Central memory CD8-positive, alpha-beta T cell (primary cell): ENCODE results near the gene ZNF319.

ENCODE experiments used
- ATAC-seq: fragments of 150-1000 bp; cut with Tn5 transposase; replicated peaks from 2 replicates; pipeline ENCODE4 v1.10.0; 2022; ENCODE audit warnings: mild to moderate bottlenecking, moderate FRiP score, moderate number of reproducible peaks; ENCODE audit not compliant: poor library complexity, severe bottlenecking; ENCODE audit errors: extremely low read depth
- DNase-seq, 2 donors: peaks; one replicate each; pipeline ENCODE4 v3.0.0; 2021; ENCODE audit warnings: low spot score in 2 of 2
- H3K27ac Mint-ChIP-seq: one replicate; pipeline ENCODE4 v1.8.0; 2022; ENCODE audit warnings: low read depth, mild to moderate bottlenecking, moderate library complexity, mixed read lengths
- H3K27me3 Mint-ChIP-seq: one replicate; pipeline ENCODE4 v1.8.0; 2022; ENCODE audit warnings: mixed read lengths
- H3K36me3 Mint-ChIP-seq: one replicate; pipeline ENCODE4 v1.8.0; 2022; ENCODE audit warnings: mild to moderate bottlenecking, moderate library complexity, mixed read lengths; ENCODE audit not compliant: insufficient read depth
- H3K4me1 Mint-ChIP-seq: one replicate; pipeline ENCODE4 v1.8.0; 2022; ENCODE audit warnings: mixed read lengths
- H3K4me3 Mint-ChIP-seq: one replicate; pipeline ENCODE4 v1.8.0; 2022; ENCODE audit warnings: mild to moderate bottlenecking, moderate library complexity, mixed read lengths
- H3K9me3 Mint-ChIP-seq: one replicate; pipeline ENCODE4 v1.8.0; 2022; ENCODE audit warnings: mixed read lengths

Gene ZNF319

GRCh38 chr16:57999971-58000705 is at the start of gene ZNF319:
Gene ZNF319, minus strand, starts transcription at chr16:58000672. Its CDS starts 2,407 bp downstream, at chr16:57998265.
- peaks cover 63% of the 10 kb centered on the region for H3K4me1 Mint-ChIP-seq
- DNase-seq = no peak

GRCh38 chr16:58049232-58050185 is 49.0 kb upstream of the ZNF319 start:
- Mint-ChIP-seq H3K27ac (no peak overlapping the region), H3K36me3 (no peaks in the 10 kb centered on the region), H3K27me3 (peaks cover 17% of the 10 kb centered on the region), H3K9me3 (no peaks in the 10 kb centered on the region), H3K4me1 (no peaks in the 10 kb centered on the region), H3K4me3 (no peak overlapping the region)
- DNase-seq (no peak), ATAC-seq (no peak)

More at GRCh38 chr16:57999971-58000705, at the start of gene ZNF319:
- ATAC-seq = peak; percentile 0
- Mint-ChIP-seq H3K27me3 (no peaks in the 10 kb centered on the region), H3K9me3 (no peaks in the 10 kb centered on the region), H3K4me3 (peak within 1 kb of the TSS; percentile 86), H3K27ac (peak within 1 kb of the TSS; percentile 63), H3K36me3 (peaks cover 43% of the 10 kb centered on the region)

- DNase-seq = no peak
- no peak overlapping the region for H3K4me3 Mint-ChIP-seq
- H3K36me3 Mint-ChIP-seq = no peaks in the 10 kb centered on the region
- H3K27me3 Mint-ChIP-seq = peaks cover 17% of the 10 kb centered on the region
- no peak for ATAC-seq
- no peaks in the 10 kb centered on the region for H3K4me1 Mint-ChIP-seq
- no peak overlapping the region for H3K27ac Mint-ChIP-seq
- no peaks in the 10 kb centered on the region for H3K9me3 Mint-ChIP-seq
These were observed 48.2 kb upstream of the ZNF319 start for GRCh38 chr16:58048494-58049231.

GRCh38 chr16:58047557-58048348 is 47.3 kb upstream of the ZNF319 start:
- peaks cover 17% of the 10 kb centered on the region for H3K27me3 Mint-ChIP-seq
- H3K4me1 Mint-ChIP-seq = no peaks in the 10 kb centered on the region
- no peak for DNase-seq
- H3K27ac Mint-ChIP-seq = no peak overlapping the region
- H3K36me3 Mint-ChIP-seq = no peaks in the 10 kb centered on the region
- no peak overlapping the region for H3K4me3 Mint-ChIP-seq
- no peaks in the 10 kb centered on the region for H3K9me3 Mint-ChIP-seq
- no peak for ATAC-seq

GRCh38 chr16:58046936-58047335 is 46.5 kb upstream of the ZNF319 start:
- Mint-ChIP-seq H3K9me3 (no peaks in the 10 kb centered on the region), H3K27ac (no peak overlapping the region), H3K4me3 (no peak overlapping the region), H3K36me3 (no peaks in the 10 kb centered on the region), H3K4me1 (no peaks in the 10 kb centered on the region), H3K27me3 (peaks cover 17% of the 10 kb centered on the region)
- ATAC-seq (no peak), DNase-seq (no peak)

GRCh38 chr16:58046054-58046881 is 45.8 kb upstream of the ZNF319 start:
- no peak overlapping the region for H3K4me3 Mint-ChIP-seq
- no peaks in the 10 kb centered on the region for H3K4me1 Mint-ChIP-seq
- DNase-seq (no peak), ATAC-seq (no peak)
- H3K27me3 Mint-ChIP-seq = peaks cover 15% of the 10 kb centered on the region
- H3K27ac Mint-ChIP-seq = no peak overlapping the region
- H3K36me3 Mint-ChIP-seq = no peaks in the 10 kb centered on the region
- H3K9me3 Mint-ChIP-seq = no peaks in the 10 kb centered on the region

- DNase-seq (no peak), ATAC-seq (no peak)
- Mint-ChIP-seq H3K36me3 (no peaks in the 10 kb centered on the region), H3K4me3 (no peak overlapping the region), H3K27me3 (peaks cover 5% of the 10 kb centered on the region), H3K4me1 (no peaks in the 10 kb centered on the region), H3K27ac (no peak overlapping the region), H3K9me3 (no peaks in the 10 kb centered on the region)
These were observed 44.6 kb upstream of the ZNF319 start for GRCh38 chr16:58045096-58045495.

GRCh38 chr16:58044266-58045019 is 44.0 kb upstream of the ZNF319 start:
- Mint-ChIP-seq H3K4me3 (no peak overlapping the region), H3K9me3 (no peaks in the 10 kb centered on the region), H3K27me3 (no peaks in the 10 kb centered on the region), H3K27ac (no peak overlapping the region), H3K36me3 (peaks cover 2% of the 10 kb centered on the region), H3K4me1 (no peaks in the 10 kb centered on the region)
- DNase-seq (no peak), ATAC-seq (no peak)

- Mint-ChIP-seq H3K9me3 (no peaks in the 10 kb centered on the region), H3K27ac (no peak overlapping the region), H3K4me1 (no peaks in the 10 kb centered on the region), H3K4me3 (no peak overlapping the region), H3K36me3 (peaks cover 2% of the 10 kb centered on the region), H3K27me3 (no peaks in the 10 kb centered on the region)
- no peak for DNase-seq
- no peak for ATAC-seq
These were observed 43.2 kb upstream of the ZNF319 start for GRCh38 chr16:58043571-58044155.

- no peak for DNase-seq
- no peak overlapping the region for H3K4me3 Mint-ChIP-seq
These were observed 42.5 kb upstream of the ZNF319 start for GRCh38 chr16:58042886-58043515.

More at GRCh38 chr16:58042886-58043515, 42.5 kb upstream of the ZNF319 start:
- H3K4me1 Mint-ChIP-seq = no peaks in the 10 kb centered on the region
- H3K36me3 Mint-ChIP-seq = peaks cover 2% of the 10 kb centered on the region
- no peaks in the 10 kb centered on the region for H3K9me3 Mint-ChIP-seq
- ATAC-seq = no peak
- H3K27me3 Mint-ChIP-seq = no peaks in the 10 kb centered on the region
- H3K27ac Mint-ChIP-seq = no peak overlapping the region
